Mammary epithelial cell (primary cell): ENCODE measurements around the gene ZBTB9.

Experiments used
- EZH2 ChIP-seq: IDR thresholded peaks from 2 replicates; pipeline ENCODE4 v1.6.1; 2012; ENCODE audit warnings: low read length, inconsistent platforms, borderline replicate concordance
- TF ChIP-seq, protein P1 (sequence below), 2 donors: IDR thresholded peaks in 1 of 2; conservative IDR thresholded peaks in 1 of 2; 2 replicates each; pipeline ENCODE4 v1.5.1; 2011 to 2012; ENCODE audit warnings: inconsistent platforms in 2 of 2, low read length in 2 of 2, mild to moderate bottlenecking in 2 of 2, control low read depth in 1 of 2, low read depth in 1 of 2; ENCODE audit not compliant: insufficient read depth in 1 of 2; ENCODE audit errors: extremely low read depth in 1 of 2

DNA sequence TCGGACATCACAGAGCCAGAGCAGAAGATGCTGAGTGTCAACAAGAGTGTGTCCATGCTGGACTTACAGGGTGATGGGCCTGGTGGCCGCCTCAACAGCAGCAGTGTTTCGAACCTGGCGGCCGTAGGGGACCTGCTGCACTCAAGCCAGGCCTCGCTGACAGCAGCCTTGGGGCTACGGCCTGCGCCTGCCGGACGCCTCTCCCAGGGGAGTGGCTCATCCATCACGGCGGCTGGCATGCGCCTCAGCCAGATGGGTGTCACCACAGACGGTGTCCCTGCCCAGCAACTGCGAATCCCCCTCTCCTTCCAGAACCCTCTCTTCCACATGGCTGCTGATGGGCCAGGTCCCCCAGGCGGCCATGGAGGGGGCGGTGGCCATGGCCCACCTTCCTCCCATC is 11.4 kb upstream of the ZBTB9 start:
- TF ChIP-seq EZH2: no peak
- TF ChIP-seq, protein P1, sequence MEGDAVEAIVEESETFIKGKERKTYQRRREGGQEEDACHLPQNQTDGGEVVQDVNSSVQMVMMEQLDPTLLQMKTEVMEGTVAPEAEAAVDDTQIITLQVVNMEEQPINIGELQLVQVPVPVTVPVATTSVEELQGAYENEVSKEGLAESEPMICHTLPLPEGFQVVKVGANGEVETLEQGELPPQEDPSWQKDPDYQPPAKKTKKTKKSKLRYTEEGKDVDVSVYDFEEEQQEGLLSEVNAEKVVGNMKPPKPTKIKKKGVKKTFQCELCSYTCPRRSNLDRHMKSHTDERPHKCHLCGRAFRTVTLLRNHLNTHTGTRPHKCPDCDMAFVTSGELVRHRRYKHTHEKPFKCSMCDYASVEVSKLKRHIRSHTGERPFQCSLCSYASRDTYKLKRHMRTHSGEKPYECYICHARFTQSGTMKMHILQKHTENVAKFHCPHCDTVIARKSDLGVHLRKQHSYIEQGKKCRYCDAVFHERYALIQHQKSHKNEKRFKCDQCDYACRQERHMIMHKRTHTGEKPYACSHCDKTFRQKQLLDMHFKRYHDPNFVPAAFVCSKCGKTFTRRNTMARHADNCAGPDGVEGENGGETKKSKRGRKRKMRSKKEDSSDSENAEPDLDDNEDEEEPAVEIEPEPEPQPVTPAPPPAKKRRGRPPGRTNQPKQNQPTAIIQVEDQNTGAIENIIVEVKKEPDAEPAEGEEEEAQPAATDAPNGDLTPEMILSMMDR (conservative IDR thresholded peaks at IDR 0.05 in 1 of 2, IDR thresholded peaks at IDR 0.05 in 1 of 2; ENCODE audit: extremely low read depth in 1 of 2, insufficient read depth in 1 of 2, low read depth in 1 of 2, low read length in 2 of 2): no peak
